WTC11 (cell line): ENCODE measurements around the gene GPATCH2L. TPM values are rescaled to one million over a fixed set of nuclear protein-coding genes. Genes with fewer than 3 reads are reported as not detected.

Experiments
- ATAC-seq: fragments of 200-7000 bp; cut with Tn5 transposase; 2 replicates; pipeline ENCODE4 v1.10.0; 2021; ENCODE audit warnings: mild to moderate bottlenecking, moderate library complexity
- Bru-seq: library from RNA; stranded (reverse); fragments of 400-500 nt; gene quantifications from one replicate; lab custom pipeline; 2021; lab: Mats Ljungman, UMichigan
- CTCF ChIA-PET: fragments of 300-600 bp; sonication (Branson Sonifier 250); formaldehyde crosslinking; loops from one replicate; lab custom pipeline; 2021; ENCODE audit warnings: antibody characterized with exemption; lab: Charles Lee
- POLR2A ChIA-PET: fragments of 350-600 bp; sonication (Branson Sonifier 250); formaldehyde crosslinking; loops from one replicate; lab custom pipeline; 2021; ENCODE audit warnings: antibody characterized with exemption; lab: Charles Lee
- DNase-seq: peaks from one replicate; pipeline ENCODE4 v3.0.0; 2021; ENCODE audit warnings: low spot score
- H3K27ac Mint-ChIP-seq: 2 replicates; pipeline ENCODE4 v1.8.0; 2021; ENCODE audit warnings: mixed read lengths
- H3K27me3 Mint-ChIP-seq: 2 replicates; pipeline ENCODE4 v1.8.0; 2021; ENCODE audit warnings: low read depth, mild to moderate bottlenecking, moderate library complexity, mixed read lengths
- H3K36me3 Mint-ChIP-seq: 2 replicates; pipeline ENCODE4 v1.8.0; 2021; ENCODE audit warnings: mixed read lengths
- H3K4me1 Mint-ChIP-seq: 2 replicates; pipeline ENCODE4 v1.8.0; 2022; ENCODE audit warnings: mixed read lengths
- H3K4me3 Mint-ChIP-seq: 2 replicates; pipeline ENCODE4 v1.8.0; 2021; ENCODE audit warnings: mild to moderate bottlenecking, moderate library complexity, mixed read lengths
- H3K9me3 Mint-ChIP-seq: 2 replicates; pipeline ENCODE4 v1.8.0; 2021; ENCODE audit warnings: mixed read lengths
- ATF1 ChIP-seq: sonication (generic); formaldehyde crosslinking; IDR thresholded peaks from 2 replicates; pipeline ENCODE4 v1.8.1; 2023; ENCODE audit warnings: mild to moderate bottlenecking, moderate library complexity, missing genetic modification reagents
- CBFB ChIP-seq: sonication (generic); formaldehyde crosslinking; IDR thresholded peaks from 2 replicates; pipeline ENCODE4 v1.8.1; 2022; ENCODE audit warnings: mild to moderate bottlenecking, low read depth, missing genetic modification reagents
- CREB1 ChIP-seq: sonication (generic); formaldehyde crosslinking; IDR thresholded peaks from 2 replicates; pipeline ENCODE4 v1.8.0; 2023; ENCODE audit warnings: mild to moderate bottlenecking, missing genetic modification reagents
- ELF4 ChIP-seq: sonication (generic); formaldehyde crosslinking; IDR thresholded peaks from 2 replicates; pipeline ENCODE4 v1.8.1; 2022; ENCODE audit warnings: low read depth, mild to moderate bottlenecking, moderate library complexity, missing genetic modification reagents
- ETV6 ChIP-seq: sonication (generic); formaldehyde crosslinking; IDR thresholded peaks from 2 replicates; pipeline ENCODE4 v1.8.1; 2022; ENCODE audit warnings: mild to moderate bottlenecking, missing genetic modification reagents
- FOXJ3 ChIP-seq: sonication (generic); formaldehyde crosslinking; IDR thresholded peaks from 2 replicates; pipeline ENCODE4 v1.9.0; 2021; ENCODE audit warnings: missing genetic modification reagents, mild to moderate bottlenecking, borderline replicate concordance
- FOXK1 ChIP-seq: sonication (generic); formaldehyde crosslinking; IDR thresholded peaks from 2 replicates; pipeline ENCODE4 v1.8.0; 2022; ENCODE audit warnings: mild to moderate bottlenecking, moderate library complexity, missing genetic modification reagents
- GRHL2 ChIP-seq: fragments of 250-450 bp; sonication (Bioruptor Pico); IDR thresholded peaks from 2 replicates; pipeline ENCODE4 v1.8.0; 2022; ENCODE audit warnings: mild to moderate bottlenecking, moderate library complexity; ENCODE audit not compliant: insufficient replicate concordance, severe bottlenecking
- IRF2 ChIP-seq: sonication (generic); formaldehyde crosslinking; IDR thresholded peaks from 2 replicates; pipeline ENCODE4 v1.8.0; 2022; ENCODE audit warnings: low read depth, missing genetic modification reagents, borderline replicate concordance
- JAZF1 ChIP-seq: fragments of 250-450 bp; sonication (Bioruptor Pico); IDR thresholded peaks from 2 replicates; pipeline ENCODE4 v1.9.0; 2021; ENCODE audit warnings: moderate library complexity, mild to moderate bottlenecking, inconsistent platforms
- NFYB ChIP-seq: sonication (generic); formaldehyde crosslinking; conservative IDR thresholded peaks from 2 replicates; pipeline ENCODE4 v1.8.0; 2022; ENCODE audit warnings: low read depth, missing genetic modification reagents
- NR1H2 ChIP-seq: sonication (generic); formaldehyde crosslinking; IDR thresholded peaks from 2 replicates; pipeline ENCODE4 v1.9.0; 2021; ENCODE audit warnings: mild to moderate bottlenecking, moderate library complexity, missing genetic modification reagents
- PRRX2 ChIP-seq: fragments of 250-450 bp; sonication (Bioruptor Pico); IDR thresholded peaks from 2 replicates; pipeline ENCODE4 v1.8.0; 2021; ENCODE audit warnings: mild to moderate bottlenecking
- RELA ChIP-seq: sonication (generic); formaldehyde crosslinking; IDR thresholded peaks from 2 replicates; pipeline ENCODE4 v1.8.1; 2022; ENCODE audit warnings: missing genetic modification reagents, mild to moderate bottlenecking, borderline replicate concordance
- SP1 ChIP-seq: sonication (generic); formaldehyde crosslinking; conservative IDR thresholded peaks from 2 replicates; pipeline ENCODE4 v1.8.1; 2022; ENCODE audit warnings: missing genetic modification reagents
- TCF7 ChIP-seq: sonication (generic); formaldehyde crosslinking; IDR thresholded peaks from 2 replicates; pipeline ENCODE4 v1.8.0; 2022; ENCODE audit warnings: mild to moderate bottlenecking, low read depth, missing genetic modification reagents, moderate library complexity
- ZNF396 ChIP-seq: fragments of 250-450 bp; sonication (Bioruptor Pico); IDR thresholded peaks from 2 replicates; pipeline ENCODE4 v1.8.0; 2021; ENCODE audit warnings: mild to moderate bottlenecking, moderate library complexity, borderline replicate concordance
- long read RNA-seq, 3 experiments: library from RNA in 1 of 3; library from capped mRNA in 1 of 3; library from polyadenylated mRNA in 1 of 3; unstranded in 2 of 3; stranded (forward) in 1 of 3; transcript quantifications; one replicate each; pipeline ENCODE4 v2.0.0, GENCODE V29; 2021
- total RNA-seq: library from RNA; stranded (reverse); gene quantifications from 3 replicates; pipeline ENCODE4 v1.2.3, GENCODE V29; 2021
- TF ChIP-seq, protein P1 (sequence below): sonication (generic); formaldehyde crosslinking; IDR thresholded peaks from 2 replicates; pipeline ENCODE4 v1.8.1; 2022; ENCODE audit warnings: mild to moderate bottlenecking, missing genetic modification reagents, moderate library complexity, borderline replicate concordance
- TF ChIP-seq, protein P2 (sequence below): sonication (generic); formaldehyde crosslinking; IDR thresholded peaks from 2 replicates; pipeline ENCODE4 v1.8.1; 2023; ENCODE audit warnings: mild to moderate bottlenecking, missing genetic modification reagents, moderate library complexity
- TF ChIP-seq, protein P3 (sequence below): sonication (generic); formaldehyde crosslinking; IDR thresholded peaks from 2 replicates; pipeline ENCODE4 v1.8.1; 2023; ENCODE audit warnings: mild to moderate bottlenecking, missing genetic modification reagents
- TF ChIP-seq, protein P4 (sequence below): sonication (generic); formaldehyde crosslinking; IDR thresholded peaks from 2 replicates; pipeline ENCODE4 v1.8.1; 2022; ENCODE audit warnings: low read depth, mild to moderate bottlenecking, moderate library complexity, missing genetic modification reagents, borderline replicate concordance
- TF ChIP-seq, protein P5 (sequence below): fragments of 250-450 bp; sonication (Bioruptor Pico); conservative IDR thresholded peaks from 2 replicates; pipeline ENCODE4 v1.9.0; 2021; ENCODE audit warnings: mild to moderate bottlenecking
- TF ChIP-seq, protein P6 (sequence below): sonication (generic); formaldehyde crosslinking; IDR thresholded peaks from 2 replicates; pipeline ENCODE4 v1.8.1; 2022; ENCODE audit warnings: missing genetic modification reagents, borderline replicate concordance
- TF ChIP-seq, protein P7 (sequence below): fragments of 250-450 bp; sonication (Bioruptor Pico); IDR thresholded peaks from 2 replicates; pipeline ENCODE4 v1.8.0; 2021; ENCODE audit warnings: mild to moderate bottlenecking

The GPATCH2L gene
- total RNA-seq (67.2 to 70.6 TPM (median 67.8 TPM) in 3 replicates), Bru-seq, nascent RNA (percentile 93 among the genes with signal in this experiment)
- long read RNA-seq, experiment 1, full-length matches to known transcripts, result 30 of 167 reads
- long read RNA-seq, experiment 1, partial matches to known transcripts, result 35 of 167 reads
- long read RNA-seq, experiment 1, other reads (novel, unspliced or antisense), result 102 of 167 reads
- long read RNA-seq, experiment 2, full-length matches to known transcripts, result 3 of 49 reads
- long read RNA-seq, experiment 2, partial matches to known transcripts, result 12 of 49 reads
- long read RNA-seq, experiment 2, other reads (novel, unspliced or antisense), result 34 of 49 reads
- long read RNA-seq, experiment 3, full-length matches to known transcripts, result 4 of 19 reads
- long read RNA-seq, experiment 3, partial matches to known transcripts, result 4 of 19 reads
- long read RNA-seq, experiment 3, other reads (novel, unspliced or antisense), result 11 of 19 reads

DNA sequence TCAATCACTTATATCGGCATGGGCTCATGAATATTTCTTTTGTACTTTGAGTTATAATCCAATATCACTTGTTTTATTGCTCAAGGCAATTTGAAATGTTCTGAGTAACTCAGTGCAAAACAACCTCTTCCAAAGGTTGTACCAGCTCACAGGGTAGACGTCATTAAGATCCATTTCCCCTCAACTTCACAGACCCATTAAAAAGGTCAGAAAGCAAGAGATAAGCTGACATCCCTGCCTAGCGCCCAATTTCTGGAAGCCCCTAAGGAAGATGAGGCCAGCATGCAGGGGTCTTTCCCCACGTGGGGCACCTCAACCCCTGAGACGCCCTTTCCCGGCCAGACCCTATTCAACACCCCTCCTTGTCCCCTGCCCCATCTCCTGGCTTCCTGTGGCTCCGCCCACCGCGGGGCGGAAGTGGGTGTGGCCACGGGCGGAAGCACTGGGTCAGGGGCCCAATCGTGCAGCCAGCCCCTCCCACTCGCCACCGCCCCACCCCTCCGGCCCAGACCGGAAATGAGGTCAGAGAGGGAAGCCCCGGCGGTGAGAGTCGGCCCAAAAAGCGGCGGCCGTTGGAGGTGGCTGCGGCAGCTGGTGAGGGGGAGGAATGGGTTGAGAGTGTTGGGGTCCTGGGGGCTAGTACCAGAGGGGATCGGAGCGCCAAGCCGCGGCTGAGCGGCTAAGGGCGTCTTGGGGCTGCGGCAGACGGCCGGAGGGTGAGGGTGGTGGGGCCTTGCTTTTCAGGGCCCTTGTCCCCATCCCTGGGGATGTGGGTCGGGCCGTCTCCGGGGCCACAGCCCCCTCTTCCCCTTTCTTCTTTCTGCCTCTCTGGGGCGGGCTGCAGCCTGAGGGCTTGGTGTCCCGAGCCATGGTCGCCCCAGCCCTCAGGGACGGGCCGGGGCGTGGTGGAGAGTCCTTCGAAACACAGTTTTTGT lies at the start of gene GPATCH2L:
Gene GPATCH2L, plus strand, starts transcription at position 525 of the 935 bp plus-strand sequence. CDS start 2,442 bp downstream, outside the sequence.
- Mint-ChIP-seq H3K4me1 (peaks cover 43% of the 10 kb centered on the region), H3K36me3 (peaks cover 12% of the 10 kb centered on the region), H3K27ac (peak within 1 kb of the TSS; percentile 96), H3K27me3 (peaks cover 13% of the 10 kb centered on the region), H3K4me3 (peak within 1 kb of the TSS; percentile 99), H3K9me3 (peaks cover 8% of the 10 kb centered on the region)
- CTCF ChIA-PET, result interaction anchor here (0.6 to 1.8 kb wide), 6 partner anchors 30 to 236 kb away, joined by 3 to 9 read pairs (median 4); no protein-coding TSS in a partner anchor
- POLR2A ChIA-PET, result interaction anchor here (0.5 to 1.6 kb wide), 3 partner anchors 12 to 1005 kb away, joined by 3 to 5 read pairs (median 3); no protein-coding TSS in a partner anchor
- peak; percentile 97 for ATAC-seq
- peak; percentile 99 for DNase-seq
- TF ChIP-seq SP1 (peak; percentile 99), JAZF1 (CRISPR knock-in tag) (no peak), FOXJ3 (no peak), ELF4 (no peak), IRF2 (CRISPR knock-in tag) (no peak), TCF7 (CRISPR knock-in tag) (no peak), PRRX2 (CRISPR knock-in tag) (no peak), RELA (CRISPR knock-in tag) (no peak), ZNF396 (CRISPR knock-in tag) (no peak), NFYB (CRISPR knock-in tag) (peak; percentile 41; the same call in 1 of the 2 replicates), NR1H2 (CRISPR knock-in tag) (no peak), ATF1 (CRISPR knock-in tag) (no peak), GRHL2 (CRISPR knock-in tag) (no peak), ETV6 (peak; percentile 62), CREB1 (CRISPR knock-in tag) (no peak), FOXK1 (CRISPR knock-in tag) (0 out of 2 replicates have a peak, but pooled peaks have one; percentile 54), CBFB (CRISPR knock-in tag) (no peak)
- TF ChIP-seq, protein P1, sequence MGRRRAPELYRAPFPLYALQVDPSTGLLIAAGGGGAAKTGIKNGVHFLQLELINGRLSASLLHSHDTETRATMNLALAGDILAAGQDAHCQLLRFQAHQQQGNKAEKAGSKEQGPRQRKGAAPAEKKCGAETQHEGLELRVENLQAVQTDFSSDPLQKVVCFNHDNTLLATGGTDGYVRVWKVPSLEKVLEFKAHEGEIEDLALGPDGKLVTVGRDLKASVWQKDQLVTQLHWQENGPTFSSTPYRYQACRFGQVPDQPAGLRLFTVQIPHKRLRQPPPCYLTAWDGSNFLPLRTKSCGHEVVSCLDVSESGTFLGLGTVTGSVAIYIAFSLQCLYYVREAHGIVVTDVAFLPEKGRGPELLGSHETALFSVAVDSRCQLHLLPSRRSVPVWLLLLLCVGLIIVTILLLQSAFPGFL (CRISPR knock-in tag), result no peak
- TF ChIP-seq, protein P2, sequence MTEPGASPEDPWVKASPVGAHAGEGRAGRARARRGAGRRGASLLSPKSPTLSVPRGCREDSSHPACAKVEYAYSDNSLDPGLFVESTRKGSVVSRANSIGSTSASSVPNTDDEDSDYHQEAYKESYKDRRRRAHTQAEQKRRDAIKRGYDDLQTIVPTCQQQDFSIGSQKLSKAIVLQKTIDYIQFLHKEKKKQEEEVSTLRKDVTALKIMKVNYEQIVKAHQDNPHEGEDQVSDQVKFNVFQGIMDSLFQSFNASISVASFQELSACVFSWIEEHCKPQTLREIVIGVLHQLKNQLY (CRISPR knock-in tag), result no peak
- TF ChIP-seq, protein P3, sequence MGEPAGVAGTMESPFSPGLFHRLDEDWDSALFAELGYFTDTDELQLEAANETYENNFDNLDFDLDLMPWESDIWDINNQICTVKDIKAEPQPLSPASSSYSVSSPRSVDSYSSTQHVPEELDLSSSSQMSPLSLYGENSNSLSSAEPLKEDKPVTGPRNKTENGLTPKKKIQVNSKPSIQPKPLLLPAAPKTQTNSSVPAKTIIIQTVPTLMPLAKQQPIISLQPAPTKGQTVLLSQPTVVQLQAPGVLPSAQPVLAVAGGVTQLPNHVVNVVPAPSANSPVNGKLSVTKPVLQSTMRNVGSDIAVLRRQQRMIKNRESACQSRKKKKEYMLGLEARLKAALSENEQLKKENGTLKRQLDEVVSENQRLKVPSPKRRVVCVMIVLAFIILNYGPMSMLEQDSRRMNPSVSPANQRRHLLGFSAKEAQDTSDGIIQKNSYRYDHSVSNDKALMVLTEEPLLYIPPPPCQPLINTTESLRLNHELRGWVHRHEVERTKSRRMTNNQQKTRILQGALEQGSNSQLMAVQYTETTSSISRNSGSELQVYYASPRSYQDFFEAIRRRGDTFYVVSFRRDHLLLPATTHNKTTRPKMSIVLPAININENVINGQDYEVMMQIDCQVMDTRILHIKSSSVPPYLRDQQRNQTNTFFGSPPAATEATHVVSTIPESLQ, result no peak
- TF ChIP-seq, protein P4, sequence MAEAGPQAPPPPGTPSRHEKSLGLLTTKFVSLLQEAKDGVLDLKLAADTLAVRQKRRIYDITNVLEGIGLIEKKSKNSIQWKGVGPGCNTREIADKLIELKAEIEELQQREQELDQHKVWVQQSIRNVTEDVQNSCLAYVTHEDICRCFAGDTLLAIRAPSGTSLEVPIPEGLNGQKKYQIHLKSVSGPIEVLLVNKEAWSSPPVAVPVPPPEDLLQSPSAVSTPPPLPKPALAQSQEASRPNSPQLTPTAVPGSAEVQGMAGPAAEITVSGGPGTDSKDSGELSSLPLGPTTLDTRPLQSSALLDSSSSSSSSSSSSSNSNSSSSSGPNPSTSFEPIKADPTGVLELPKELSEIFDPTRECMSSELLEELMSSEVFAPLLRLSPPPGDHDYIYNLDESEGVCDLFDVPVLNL, result no peak
- TF ChIP-seq, protein P5, sequence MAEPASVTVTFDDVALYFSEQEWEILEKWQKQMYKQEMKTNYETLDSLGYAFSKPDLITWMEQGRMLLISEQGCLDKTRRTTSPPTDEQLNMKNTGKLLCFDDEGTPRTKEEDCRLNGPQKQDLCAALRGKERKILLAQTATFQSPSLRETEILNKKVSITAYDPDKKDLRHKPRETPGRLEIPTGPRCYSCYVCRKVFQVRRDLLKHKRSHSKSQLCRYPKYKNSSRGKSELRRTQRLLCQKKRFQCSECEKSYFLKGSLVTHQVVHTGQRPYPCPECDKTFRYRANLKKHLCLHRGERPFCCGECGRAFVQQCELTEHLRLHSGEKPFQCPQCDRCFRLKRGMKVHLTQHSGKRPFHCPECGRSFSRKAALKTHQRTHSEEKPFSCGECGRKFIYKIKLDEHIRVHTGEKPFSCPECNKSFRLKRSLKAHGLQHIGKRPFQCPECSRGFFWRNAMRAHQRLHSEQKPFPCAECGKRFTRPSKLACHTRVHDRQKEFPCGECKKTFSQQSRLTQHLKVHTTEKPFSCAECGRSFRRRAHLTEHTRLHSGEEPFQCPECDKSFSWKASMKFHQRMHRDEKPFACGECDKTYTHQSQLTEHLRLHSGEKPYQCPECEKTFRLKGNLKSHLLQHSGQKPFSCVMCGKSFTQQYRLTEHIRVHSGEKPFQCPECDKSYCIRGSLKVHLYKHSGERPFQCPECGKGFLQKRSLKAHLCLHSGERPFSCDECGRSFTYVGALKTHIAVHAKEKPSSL (CRISPR knock-in tag), result no peak
- TF ChIP-seq, protein P6, sequence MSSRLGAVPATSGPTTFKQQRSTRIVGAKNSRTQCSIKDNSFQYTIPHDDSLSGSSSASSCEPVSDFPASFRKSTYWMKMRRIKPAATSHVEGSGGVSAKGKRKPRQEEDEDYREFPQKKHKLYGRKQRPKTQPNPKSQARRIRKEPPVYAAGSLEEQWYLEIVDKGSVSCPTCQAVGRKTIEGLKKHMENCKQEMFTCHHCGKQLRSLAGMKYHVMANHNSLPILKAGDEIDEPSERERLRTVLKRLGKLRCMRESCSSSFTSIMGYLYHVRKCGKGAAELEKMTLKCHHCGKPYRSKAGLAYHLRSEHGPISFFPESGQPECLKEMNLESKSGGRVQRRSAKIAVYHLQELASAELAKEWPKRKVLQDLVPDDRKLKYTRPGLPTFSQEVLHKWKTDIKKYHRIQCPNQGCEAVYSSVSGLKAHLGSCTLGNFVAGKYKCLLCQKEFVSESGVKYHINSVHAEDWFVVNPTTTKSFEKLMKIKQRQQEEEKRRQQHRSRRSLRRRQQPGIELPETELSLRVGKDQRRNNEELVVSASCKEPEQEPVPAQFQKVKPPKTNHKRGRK (CRISPR knock-in tag), result no peak
- TF ChIP-seq, protein P7, sequence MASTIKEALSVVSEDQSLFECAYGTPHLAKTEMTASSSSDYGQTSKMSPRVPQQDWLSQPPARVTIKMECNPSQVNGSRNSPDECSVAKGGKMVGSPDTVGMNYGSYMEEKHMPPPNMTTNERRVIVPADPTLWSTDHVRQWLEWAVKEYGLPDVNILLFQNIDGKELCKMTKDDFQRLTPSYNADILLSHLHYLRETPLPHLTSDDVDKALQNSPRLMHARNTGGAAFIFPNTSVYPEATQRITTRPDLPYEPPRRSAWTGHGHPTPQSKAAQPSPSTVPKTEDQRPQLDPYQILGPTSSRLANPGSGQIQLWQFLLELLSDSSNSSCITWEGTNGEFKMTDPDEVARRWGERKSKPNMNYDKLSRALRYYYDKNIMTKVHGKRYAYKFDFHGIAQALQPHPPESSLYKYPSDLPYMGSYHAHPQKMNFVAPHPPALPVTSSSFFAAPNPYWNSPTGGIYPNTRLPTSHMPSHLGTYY (CRISPR knock-in tag), result no peak
